Activated naive CD4-positive, alpha-beta T cell treated with Interleukin-2 at 50 U/mL for 16 hours (primary cell): ENCODE measurements around the gene MROH2A.
"Not testable (repeated sequence)": the region's sequence is repeated elsewhere in the genome, so short reads cannot be mapped to it uniquely, and the experiment has no call there.

Experiments
- DNase-seq: peaks from one replicate; pipeline ENCODE4 v3.0.0-alpha.2; 2020

The MROH2A gene

GRCh38 chr2:233865838-233866237 lies 87.7 kb downstream of the MROH2A start:
- no peak for DNase-seq

- no peak for DNase-seq
These were observed 88.3 kb downstream of the MROH2A start for GRCh38 chr2:233866479-233866878.

GRCh38 chr2:233867993-233868532 lies 89.9 kb downstream of the MROH2A start, which contains the start of gene MSL3B:
Gene MSL3B, minus strand, starts transcription at chr2:233868386.
- DNase-seq: peak; percentile 56

GRCh38 chr2:233871432-233871831 lies 93.3 kb downstream of the MROH2A start:
- no peak for DNase-seq

- DNase-seq: not testable (repeated sequence)
These were observed 94.0 kb downstream of the MROH2A start for GRCh38 chr2:233872125-233872524.

GRCh38 chr2:233882353-233882752 lies 104.2 kb downstream of the MROH2A start:
- no peak for DNase-seq
